GM21515 (cell line): ENCODE results near the gene RDH12.
"Not testable (repeated sequence)": the region's sequence is repeated elsewhere in the genome, so short reads cannot be mapped to it uniquely, and the experiment has no call there.

Experiments used
- ATAC-seq: cut with Tn5 transposase; IDR thresholded peaks from one replicate; pipeline ENCODE4 v1.9.1; 2021; ENCODE audit not compliant: unreplicated experiment

Gene RDH12

GRCh38 chr14:67704484-67705089 is 2.9 kb downstream of the RDH12 start:
- no peak for ATAC-seq

GRCh38 chr14:67705211-67705610 is 3.5 kb downstream of the RDH12 start:
- no peak for ATAC-seq

GRCh38 chr14:67709346-67709745 is 7.7 kb downstream of the RDH12 start:
- not testable (repeated sequence) for ATAC-seq

- ATAC-seq, result not testable (repeated sequence)
Measured at GRCh38 chr14:67709796-67710195, 8.1 kb downstream of the RDH12 start.

GRCh38 chr14:67710209-67710608 is 8.5 kb downstream of the RDH12 start:
- ATAC-seq, result no peak

GRCh38 chr14:67717048-67717447 is 15.4 kb downstream of the RDH12 start:
- no peak for ATAC-seq

- ATAC-seq, result no peak
Measured at GRCh38 chr14:67718265-67718664, 16.6 kb downstream of the RDH12 start.

- not testable (repeated sequence) for ATAC-seq
Measured at GRCh38 chr14:67719385-67719784, 17.7 kb downstream of the RDH12 start.

- ATAC-seq, result no peak
Measured at GRCh38 chr14:67719866-67720265, 18.2 kb downstream of the RDH12 start.

GRCh38 chr14:67721875-67722274 is 20.2 kb downstream of the RDH12 start:
- ATAC-seq, result no peak

GRCh38 chr14:67722293-67722692 is 20.6 kb downstream of the RDH12 start:
- ATAC-seq, result no peak

- no peak for ATAC-seq
Measured at GRCh38 chr14:67725171-67725570, 23.5 kb downstream of the RDH12 start.

- no peak for ATAC-seq
Measured at GRCh38 chr14:67727361-67727760, 25.7 kb downstream of the RDH12 start.

- ATAC-seq, result no peak
Measured at GRCh38 chr14:67728258-67728657, 26.6 kb downstream of the RDH12 start.

- ATAC-seq, result no peak
Measured at GRCh38 chr14:67729072-67729885, 27.6 kb downstream of the RDH12 start.

- no peak for ATAC-seq
Measured at GRCh38 chr14:67733616-67734015, 31.9 kb downstream of the RDH12 start.

GRCh38 chr14:67734675-67735074 is 33.0 kb downstream of the RDH12 start:
- ATAC-seq, result no peak

- ATAC-seq, result no peak
Measured at GRCh38 chr14:67735336-67736147, 33.9 kb downstream of the RDH12 start.

GRCh38 chr14:67736771-67737170 is 35.1 kb downstream of the RDH12 start:
- no peak for ATAC-seq

GRCh38 chr14:67738740-67739504 is 37.2 kb downstream of the RDH12 start:
- no peak for ATAC-seq

GRCh38 chr14:67744046-67744445 is 42.4 kb downstream of the RDH12 start:
- ATAC-seq, result no peak
